GM21528 (cell line): ENCODE results near the gene CYBRD1.

Source experiments
- ATAC-seq: cut with Tn5 transposase; IDR thresholded peaks from one replicate; pipeline ENCODE4 v1.9.1; 2021; ENCODE audit warnings: mild to moderate bottlenecking, moderate library complexity; ENCODE audit not compliant: unreplicated experiment, low FRiP score

Gene CYBRD1

GRCh38 chr2:171550613-171551012, 28.3 kb downstream of the CYBRD1 start:
- ATAC-seq = no peak

GRCh38 chr2:171551836-171552235, 29.6 kb downstream of the CYBRD1 start:
- ATAC-seq = no peak

- no peak for ATAC-seq
Observed at GRCh38 chr2:171553236-171553635, 31.0 kb downstream of the CYBRD1 start.

GRCh38 chr2:171553858-171554257, 31.6 kb downstream of the CYBRD1 start:
- ATAC-seq = no peak

GRCh38 chr2:171554991-171555615, 32.8 kb downstream of the CYBRD1 start:
- ATAC-seq = no peak

- no peak for ATAC-seq
Observed at GRCh38 chr2:171557363-171557762, 35.1 kb downstream of the CYBRD1 start.

GRCh38 chr2:171563301-171563700, 41.0 kb downstream of the CYBRD1 start:
- no peak for ATAC-seq

- no peak for ATAC-seq
Observed at GRCh38 chr2:171564463-171564862, 42.2 kb downstream of the CYBRD1 start.

- no peak for ATAC-seq
Observed at GRCh38 chr2:171566057-171566456, 43.8 kb downstream of the CYBRD1 start.

- ATAC-seq = no peak
Observed at GRCh38 chr2:171566753-171567152, 44.5 kb downstream of the CYBRD1 start.

- no peak for ATAC-seq
Observed at GRCh38 chr2:171568089-171568488, 45.8 kb downstream of the CYBRD1 start.

GRCh38 chr2:171571721-171572120, 49.4 kb downstream of the CYBRD1 start:
- no peak for ATAC-seq

- ATAC-seq = peak; percentile 91
Observed at GRCh38 chr2:171574149-171574795, 52.0 kb downstream of the CYBRD1 start.

GRCh38 chr2:171575606-171576005, 53.3 kb downstream of the CYBRD1 start:
- ATAC-seq = no peak

GRCh38 chr2:171578127-171578803, 56.0 kb downstream of the CYBRD1 start:
- ATAC-seq = no peak

- ATAC-seq = no peak
Observed at GRCh38 chr2:171579481-171579880, 57.2 kb downstream of the CYBRD1 start.

GRCh38 chr2:171583566-171583965, 61.3 kb downstream of the CYBRD1 start:
- ATAC-seq = no peak

GRCh38 chr2:171584001-171584400, 61.7 kb downstream of the CYBRD1 start:
- ATAC-seq = no peak

GRCh38 chr2:171587132-171587531, 64.9 kb downstream of the CYBRD1 start:
- ATAC-seq = no peak

GRCh38 chr2:171587567-171587966, 65.3 kb downstream of the CYBRD1 start:
- ATAC-seq = no peak

- no peak for ATAC-seq
Observed at GRCh38 chr2:171590116-171590515, 67.8 kb downstream of the CYBRD1 start.

- no peak for ATAC-seq
Observed at GRCh38 chr2:171592036-171592555, 69.8 kb downstream of the CYBRD1 start.
